Measurements from ENCODE around the gene CBX2.

DNA sequence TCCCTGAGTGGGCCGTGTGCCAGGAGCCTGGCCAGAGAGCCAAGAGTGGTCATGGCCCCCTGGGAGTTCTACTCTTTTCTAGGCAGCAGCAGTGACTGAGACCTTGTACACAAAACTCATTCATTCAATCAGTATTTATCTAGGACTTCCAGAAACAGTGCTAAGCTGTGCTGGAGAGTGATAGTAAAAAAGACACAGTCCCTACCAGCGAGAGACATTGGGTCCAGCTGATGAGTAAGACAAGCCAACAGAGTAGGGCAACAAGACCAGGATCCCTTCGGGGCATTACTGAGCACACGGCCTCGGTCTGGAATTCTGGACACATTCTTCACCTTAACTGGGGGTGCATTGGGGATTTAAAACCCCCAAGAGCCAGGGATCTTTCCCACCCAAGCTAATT, 41.1 kb downstream of the CBX2 start:
- TF ChIP-seq POLR2A (IDR thresholded peaks at IDR 0.05; ENCODE audit: low read depth, low read length), result no peak
- TF ChIP-seq CTCF (conservative IDR thresholded peaks at IDR 0.05; ENCODE audit: low read depth, low read length), result no peak
- TF ChIP-seq RAD21 (IDR thresholded peaks at IDR 0.05; ENCODE audit: low read length), result no peak
- TF ChIP-seq CEBPB (IDR thresholded peaks at IDR 0.05; ENCODE audit: low read depth, low read length), result no peak
- no peak for TF ChIP-seq RCOR1 (IDR thresholded peaks at IDR 0.05; ENCODE audit: insufficient replicate concordance, low read length)
- no peak for TF ChIP-seq MAZ (IDR thresholded peaks at IDR 0.05; ENCODE audit: borderline replicate concordance, low read depth, low read length)
- TF ChIP-seq ELK1 (IDR thresholded peaks at IDR 0.05; ENCODE audit: borderline replicate concordance, low read depth, low read length), result no peak
- no peak for TF ChIP-seq BHLHE40 (IDR thresholded peaks at IDR 0.05; ENCODE audit: low read depth, low read length)
- no peak for TF ChIP-seq USF2 (IDR thresholded peaks at IDR 0.05; ENCODE audit: low read depth, low read length)
- no peak for TF ChIP-seq SMC3 (IDR thresholded peaks at IDR 0.05; ENCODE audit: low read depth, low read length)
- no peak for TF ChIP-seq RFX5 (IDR thresholded peaks at IDR 0.05; ENCODE audit: low read depth, low read length)
- no peak for TF ChIP-seq MXI1 (IDR thresholded peaks at IDR 0.05; ENCODE audit: borderline replicate concordance, low read depth, low read length)
